RWPE2 (cell line): ENCODE results near the gene RIMS4.

Experiments
- ATAC-seq: fragments of 200-7000 bp; cut with Tn5 transposase; 3 replicates; pipeline ENCODE4 v1.9.1; 2021; ENCODE audit warnings: low read depth
- DNase-seq: peaks from one replicate; pipeline ENCODE4 v3.0.0-alpha.2; 2020; ENCODE audit warnings: low spot score
- H3K27ac ChIP-seq: fragments of 450-650 bp; 2 replicates; pipeline ENCODE4 v1.5.1; 2017; ENCODE audit warnings: mild to moderate bottlenecking; ENCODE audit not compliant: poor library complexity, severe bottlenecking
- H3K27me3 ChIP-seq: fragments of 250-450 bp; sonication (Bioruptor Pico); 2 replicates; pipeline ENCODE4 v1.5.1; 2021; ENCODE audit warnings: mild to moderate bottlenecking, moderate library complexity; ENCODE audit not compliant: insufficient read depth, poor library complexity, severe bottlenecking
- H3K36me3 ChIP-seq: fragments of 250-450 bp; sonication (Bioruptor Pico); 2 replicates; pipeline ENCODE4 v1.5.1; 2020; ENCODE audit warnings: low read depth, mild to moderate bottlenecking, moderate library complexity
- H3K4me1 ChIP-seq: fragments of 250-450 bp; sonication (Bioruptor Pico); 2 replicates; pipeline ENCODE4 v1.5.1; 2021; ENCODE audit warnings: mild to moderate bottlenecking, moderate library complexity; ENCODE audit not compliant: insufficient read depth, poor library complexity, severe bottlenecking
- H3K4me3 ChIP-seq: fragments of 250-450 bp; sonication (Bioruptor Pico); 2 replicates; pipeline ENCODE4 v1.5.1; 2021; ENCODE audit warnings: mild to moderate bottlenecking, moderate library complexity; ENCODE audit not compliant: severe bottlenecking
- H3K9me3 ChIP-seq: fragments of 250-450 bp; sonication (Bioruptor Pico); 2 replicates; pipeline ENCODE4 v1.5.1; 2021; ENCODE audit warnings: mild to moderate bottlenecking, moderate library complexity; ENCODE audit not compliant: severe bottlenecking
- TF ChIP-seq, protein P1 (sequence below): fragments of 450-650 bp; IDR thresholded peaks from one replicate; pipeline ENCODE4 v1.5.1; 2017; ENCODE audit warnings: mild to moderate bottlenecking, moderate library complexity; ENCODE audit not compliant: poor library complexity, severe bottlenecking

Gene RIMS4

DNA sequence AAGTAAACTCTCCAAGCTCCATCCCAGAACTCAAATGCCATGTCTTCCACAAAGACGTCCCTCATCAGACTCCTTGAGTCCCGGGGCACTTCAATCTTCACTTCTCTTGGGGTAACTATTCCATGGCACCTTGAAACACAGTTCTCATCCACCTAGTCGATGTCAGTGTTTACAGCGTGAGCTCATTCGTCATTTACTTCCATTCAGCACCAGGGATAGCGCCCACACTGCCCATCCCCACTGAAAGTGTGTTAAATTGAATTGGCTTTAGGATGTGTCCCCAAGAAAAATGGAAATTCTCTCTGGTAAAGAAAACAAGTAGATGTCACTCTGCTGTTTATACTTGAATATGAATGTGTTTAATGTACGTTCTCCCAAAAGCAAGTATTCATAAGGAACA lies 33.4 kb downstream of the RIMS4 start:
- Histone ChIP-seq H3K27ac (no peak overlapping the region), H3K9me3 (no peaks in the 10 kb centered on the region), H3K27me3 (peaks cover 4% of the 10 kb centered on the region), H3K36me3 (no peaks in the 10 kb centered on the region), H3K4me1 (peaks cover 4% of the 10 kb centered on the region), H3K4me3 (no peak overlapping the region)
- ATAC-seq (0 out of 3 replicates have a peak, but pooled peaks have one; percentile 23), DNase-seq (no peak)
- TF ChIP-seq, protein P1, sequence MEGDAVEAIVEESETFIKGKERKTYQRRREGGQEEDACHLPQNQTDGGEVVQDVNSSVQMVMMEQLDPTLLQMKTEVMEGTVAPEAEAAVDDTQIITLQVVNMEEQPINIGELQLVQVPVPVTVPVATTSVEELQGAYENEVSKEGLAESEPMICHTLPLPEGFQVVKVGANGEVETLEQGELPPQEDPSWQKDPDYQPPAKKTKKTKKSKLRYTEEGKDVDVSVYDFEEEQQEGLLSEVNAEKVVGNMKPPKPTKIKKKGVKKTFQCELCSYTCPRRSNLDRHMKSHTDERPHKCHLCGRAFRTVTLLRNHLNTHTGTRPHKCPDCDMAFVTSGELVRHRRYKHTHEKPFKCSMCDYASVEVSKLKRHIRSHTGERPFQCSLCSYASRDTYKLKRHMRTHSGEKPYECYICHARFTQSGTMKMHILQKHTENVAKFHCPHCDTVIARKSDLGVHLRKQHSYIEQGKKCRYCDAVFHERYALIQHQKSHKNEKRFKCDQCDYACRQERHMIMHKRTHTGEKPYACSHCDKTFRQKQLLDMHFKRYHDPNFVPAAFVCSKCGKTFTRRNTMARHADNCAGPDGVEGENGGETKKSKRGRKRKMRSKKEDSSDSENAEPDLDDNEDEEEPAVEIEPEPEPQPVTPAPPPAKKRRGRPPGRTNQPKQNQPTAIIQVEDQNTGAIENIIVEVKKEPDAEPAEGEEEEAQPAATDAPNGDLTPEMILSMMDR = no peak

DNA sequence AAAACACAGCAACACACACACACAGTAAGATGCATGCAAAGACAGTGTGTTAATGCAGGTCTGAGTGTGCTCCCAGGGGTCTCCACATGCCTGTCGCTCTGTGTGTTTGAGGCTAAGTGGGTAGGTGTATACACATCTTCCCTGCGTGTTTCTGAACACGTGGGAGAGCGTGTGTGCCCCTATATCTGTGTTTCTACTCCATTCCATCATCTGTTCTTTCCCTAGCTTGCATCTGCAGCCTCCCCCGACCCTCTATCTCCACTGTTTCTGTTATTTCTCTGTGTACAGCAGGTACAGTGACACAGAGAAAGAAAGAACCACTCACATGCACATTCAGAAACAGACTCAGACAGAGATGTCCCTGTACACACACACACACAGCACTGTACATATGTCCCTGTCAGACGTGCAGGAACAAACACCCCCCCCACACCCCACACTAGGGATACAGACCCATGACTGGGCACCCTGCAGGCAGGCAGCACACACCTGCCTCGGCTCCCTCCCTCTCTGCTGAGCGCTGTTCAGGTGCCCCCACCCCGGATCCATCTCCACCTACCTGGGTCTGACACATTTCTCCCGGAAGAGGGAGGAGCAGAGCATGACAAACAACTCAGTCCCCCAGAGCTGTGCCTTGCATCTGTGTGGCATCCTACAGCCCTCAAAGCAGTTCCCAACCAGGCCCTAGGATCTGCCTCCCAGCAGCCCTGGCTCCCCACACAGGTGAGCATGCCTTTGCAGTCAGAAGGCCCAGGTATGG lies 37.1 kb downstream of the RIMS4 start:
- peak; percentile 78 for DNase-seq
- Histone ChIP-seq H3K4me1 (peaks cover 4% of the 10 kb centered on the region), H3K36me3 (no peaks in the 10 kb centered on the region), H3K4me3 (no peak overlapping the region), H3K27me3 (peaks cover 8% of the 10 kb centered on the region), H3K27ac (no peak overlapping the region), H3K9me3 (no peaks in the 10 kb centered on the region)
- ATAC-seq = peak; percentile 5; the same call in 2 of the 3 replicates
- TF ChIP-seq, protein P1 = no peak

DNA sequence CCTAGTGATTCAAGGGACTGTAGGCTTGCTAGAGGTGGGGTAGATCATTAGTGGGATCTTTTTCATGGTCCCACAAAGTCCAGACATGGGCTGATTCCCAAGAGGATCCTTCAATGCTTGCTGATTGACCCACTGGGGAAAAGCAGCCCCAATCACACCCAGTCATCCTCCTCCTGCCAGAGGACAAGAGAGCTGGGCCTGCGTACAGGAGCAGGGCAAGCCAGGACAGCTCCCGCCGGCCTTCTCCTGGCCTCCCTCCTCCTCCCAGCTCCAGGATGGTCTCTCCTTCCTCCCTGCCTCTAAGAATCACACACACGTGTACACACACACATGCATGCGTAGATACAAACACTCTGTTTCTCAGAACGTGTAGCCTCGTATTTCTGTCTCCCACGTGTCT lies 37.7 kb downstream of the RIMS4 start:
- peaks cover 8% of the 10 kb centered on the region for H3K27me3 ChIP-seq
- H3K4me3 ChIP-seq = no peak overlapping the region
- peaks cover 4% of the 10 kb centered on the region for H3K4me1 ChIP-seq
- peak; percentile 75 for DNase-seq
- no peak overlapping the region for H3K27ac ChIP-seq
- peak; percentile 71 for ATAC-seq
- no peaks in the 10 kb centered on the region for H3K9me3 ChIP-seq
- TF ChIP-seq, protein P1 = no peak
- H3K36me3 ChIP-seq = no peaks in the 10 kb centered on the region

DNA sequence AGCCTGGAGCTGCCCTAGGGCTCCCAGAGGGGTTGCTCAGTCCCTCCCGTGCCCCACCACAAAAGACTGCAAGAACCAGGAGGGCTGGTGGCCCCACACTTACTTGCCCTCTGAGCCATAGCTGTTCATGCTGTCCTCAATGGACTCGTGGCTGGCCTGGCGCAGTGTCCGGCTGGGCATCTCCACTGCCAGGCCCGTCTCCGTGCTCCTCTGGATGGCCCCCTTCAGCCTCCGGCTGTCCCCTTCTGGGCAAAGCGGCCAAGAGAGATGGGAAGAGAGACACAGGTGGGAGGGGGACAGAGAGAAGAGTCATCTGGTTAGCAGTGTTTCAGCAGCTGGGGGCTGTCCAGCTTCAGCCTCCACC lies 39.2 kb downstream of the RIMS4 start:
- Histone ChIP-seq H3K9me3 (no peaks in the 10 kb centered on the region), H3K27ac (no peak overlapping the region), H3K4me1 (peaks cover 4% of the 10 kb centered on the region), H3K36me3 (no peaks in the 10 kb centered on the region), H3K4me3 (no peak overlapping the region), H3K27me3 (peaks cover 4% of the 10 kb centered on the region)
- ATAC-seq (no peak), DNase-seq (peak; percentile 76)
- TF ChIP-seq, protein P1 = no peak
